Adipocyte (in vitro differentiated cells): Measurements from ENCODE around the gene BICD1.

Source experiments
- DNase-seq: peaks from one replicate; pipeline ENCODE4 v3.0.0-alpha.2; 2015; ENCODE audit warnings: low read depth
- H3K27me3 ChIP-seq: replicated peaks from 2 replicates; pipeline ENCODE4 v1.7.0; 2013; ENCODE audit warnings: mild to moderate bottlenecking, low read length, moderate library complexity; ENCODE audit not compliant: control insufficient read depth, insufficient read depth
- H3K36me3 ChIP-seq: 2 replicates; pipeline ENCODE4 v1.7.0; 2013; ENCODE audit warnings: low read length, mild to moderate bottlenecking, moderate library complexity; ENCODE audit not compliant: control insufficient read depth, insufficient read depth, severe bottlenecking
- H3K4me1 ChIP-seq: 2 replicates; pipeline ENCODE4 v1.7.0; 2013; ENCODE audit warnings: mild to moderate bottlenecking, low read length, moderate library complexity; ENCODE audit not compliant: control insufficient read depth, insufficient read depth
- H3K4me3 ChIP-seq: 2 replicates; pipeline ENCODE4 v1.7.0; 2013; ENCODE audit warnings: mild to moderate bottlenecking, low read length, moderate library complexity
- H3K9ac ChIP-seq: 2 replicates; pipeline ENCODE4 v1.7.0; 2013; ENCODE audit warnings: mild to moderate bottlenecking, low read length, moderate library complexity
- H3K9me3 ChIP-seq: 2 replicates; pipeline ENCODE4 v1.7.0; 2013; ENCODE audit warnings: mild to moderate bottlenecking, low read length, moderate library complexity; ENCODE audit not compliant: control insufficient read depth

The BICD1 gene

GRCh38 chr12:32398181-32398580 lies 291.5 kb downstream of the BICD1 start:
- Histone ChIP-seq H3K9ac (no peak overlapping the region), H3K36me3 (no peaks in the 10 kb centered on the region), H3K27me3 (no peaks in the 10 kb centered on the region), H3K4me1 (peaks cover 7% of the 10 kb centered on the region), H3K9me3 (no peaks in the 10 kb centered on the region), H3K4me3 (no peak overlapping the region)
- DNase-seq, result no peak

- no peaks in the 10 kb centered on the region for H3K9me3 ChIP-seq
- H3K4me1 ChIP-seq, result peaks cover 7% of the 10 kb centered on the region
- H3K4me3 ChIP-seq, result peak overlapping the region; percentile 91
- H3K27me3 ChIP-seq, result no peaks in the 10 kb centered on the region
- DNase-seq, result no peak
- peak overlapping the region; percentile 25 for H3K9ac ChIP-seq
- H3K36me3 ChIP-seq, result no peaks in the 10 kb centered on the region
Observed at GRCh38 chr12:32398816-32399369, 292.2 kb downstream of the BICD1 start.

- peak within 1 kb of the TSS; percentile 79 for H3K9ac ChIP-seq
- no peaks in the 10 kb centered on the region for H3K36me3 ChIP-seq
- H3K4me1 ChIP-seq, result peaks cover 7% of the 10 kb centered on the region
- H3K27me3 ChIP-seq, result no peaks in the 10 kb centered on the region
- peak within 1 kb of the TSS; percentile 91 for H3K4me3 ChIP-seq
- peak; percentile 90 for DNase-seq
- no peaks in the 10 kb centered on the region for H3K9me3 ChIP-seq
Observed at GRCh38 chr12:32399370-32400113, 292.9 kb downstream of the BICD1 start, which contains the start of gene FGD4. FGD4 (plus strand) TSS chr12:32399558.

GRCh38 chr12:32400114-32400672 lies 293.5 kb downstream of the BICD1 start:
- no peak for DNase-seq
- H3K36me3 ChIP-seq, result no peaks in the 10 kb centered on the region
- H3K4me1 ChIP-seq, result peaks cover 7% of the 10 kb centered on the region
- H3K4me3 ChIP-seq, result peak overlapping the region; percentile 91
- no peaks in the 10 kb centered on the region for H3K9me3 ChIP-seq
- peak overlapping the region; percentile 79 for H3K9ac ChIP-seq
- no peaks in the 10 kb centered on the region for H3K27me3 ChIP-seq

- H3K4me3 ChIP-seq, result peak overlapping the region; percentile 91
- H3K9me3 ChIP-seq, result no peaks in the 10 kb centered on the region
- H3K4me1 ChIP-seq, result peaks cover 7% of the 10 kb centered on the region
- peak overlapping the region; percentile 79 for H3K9ac ChIP-seq
- no peaks in the 10 kb centered on the region for H3K36me3 ChIP-seq
- no peak for DNase-seq
- no peaks in the 10 kb centered on the region for H3K27me3 ChIP-seq
Observed at GRCh38 chr12:32400866-32401265, 294.2 kb downstream of the BICD1 start.

GRCh38 chr12:32402170-32402569 lies 295.5 kb downstream of the BICD1 start:
- Histone ChIP-seq H3K4me1 (peaks cover 7% of the 10 kb centered on the region), H3K9me3 (no peaks in the 10 kb centered on the region), H3K27me3 (no peaks in the 10 kb centered on the region), H3K36me3 (no peaks in the 10 kb centered on the region), H3K4me3 (no peak overlapping the region), H3K9ac (no peak overlapping the region)
- no peak for DNase-seq

- Histone ChIP-seq H3K9me3 (no peaks in the 10 kb centered on the region), H3K4me3 (no peak overlapping the region), H3K36me3 (no peaks in the 10 kb centered on the region), H3K9ac (no peak overlapping the region), H3K4me1 (peaks cover 7% of the 10 kb centered on the region), H3K27me3 (no peaks in the 10 kb centered on the region)
- no peak for DNase-seq
Observed at GRCh38 chr12:32402946-32403345, 296.3 kb downstream of the BICD1 start.

- Histone ChIP-seq H3K36me3 (no peaks in the 10 kb centered on the region), H3K4me1 (no peaks in the 10 kb centered on the region), H3K9ac (no peak overlapping the region), H3K4me3 (no peak overlapping the region), H3K9me3 (no peaks in the 10 kb centered on the region), H3K27me3 (peaks cover 5% of the 10 kb centered on the region)
- no peak for DNase-seq
Observed at GRCh38 chr12:32407795-32408194, 301.1 kb downstream of the BICD1 start.

- no peak for DNase-seq
- Histone ChIP-seq H3K36me3 (no peaks in the 10 kb centered on the region), H3K4me1 (no peaks in the 10 kb centered on the region), H3K9ac (no peak overlapping the region), H3K4me3 (no peak overlapping the region), H3K27me3 (peaks cover 4% of the 10 kb centered on the region), H3K9me3 (no peaks in the 10 kb centered on the region)
Observed at GRCh38 chr12:32413412-32413811, 306.8 kb downstream of the BICD1 start.

GRCh38 chr12:32418221-32418620 lies 311.6 kb downstream of the BICD1 start:
- no peak overlapping the region for H3K9ac ChIP-seq
- H3K36me3 ChIP-seq, result no peaks in the 10 kb centered on the region
- H3K4me3 ChIP-seq, result no peak overlapping the region
- no peak for DNase-seq
- H3K27me3 ChIP-seq, result no peaks in the 10 kb centered on the region
- peaks cover 31% of the 10 kb centered on the region for H3K4me1 ChIP-seq
- H3K9me3 ChIP-seq, result no peaks in the 10 kb centered on the region

- H3K9ac ChIP-seq, result no peak overlapping the region
- no peaks in the 10 kb centered on the region for H3K27me3 ChIP-seq
- H3K4me1 ChIP-seq, result peaks cover 31% of the 10 kb centered on the region
- no peak overlapping the region for H3K4me3 ChIP-seq
- no peak for DNase-seq
- H3K9me3 ChIP-seq, result no peaks in the 10 kb centered on the region
- no peaks in the 10 kb centered on the region for H3K36me3 ChIP-seq
Observed at GRCh38 chr12:32418903-32419519, 312.4 kb downstream of the BICD1 start.
